Central memory CD8-positive, alpha-beta T cell (primary cell): ENCODE results near the gene HS3ST3A1.

ENCODE experiments used
- ATAC-seq: fragments of 150-1000 bp; cut with Tn5 transposase; replicated peaks from 2 replicates; pipeline ENCODE4 v1.10.0; 2022; ENCODE audit warnings: mild to moderate bottlenecking, moderate FRiP score, moderate number of reproducible peaks; ENCODE audit not compliant: poor library complexity, severe bottlenecking; ENCODE audit errors: extremely low read depth
- DNase-seq, 2 donors: peaks; one replicate each; pipeline ENCODE4 v3.0.0; 2021; ENCODE audit warnings: low spot score in 2 of 2
- H3K27ac Mint-ChIP-seq: one replicate; pipeline ENCODE4 v1.8.0; 2022; ENCODE audit warnings: low read depth, mild to moderate bottlenecking, moderate library complexity, mixed read lengths
- H3K27me3 Mint-ChIP-seq: one replicate; pipeline ENCODE4 v1.8.0; 2022; ENCODE audit warnings: mixed read lengths
- H3K36me3 Mint-ChIP-seq: one replicate; pipeline ENCODE4 v1.8.0; 2022; ENCODE audit warnings: mild to moderate bottlenecking, moderate library complexity, mixed read lengths; ENCODE audit not compliant: insufficient read depth
- H3K4me1 Mint-ChIP-seq: one replicate; pipeline ENCODE4 v1.8.0; 2022; ENCODE audit warnings: mixed read lengths
- H3K4me3 Mint-ChIP-seq: one replicate; pipeline ENCODE4 v1.8.0; 2022; ENCODE audit warnings: mild to moderate bottlenecking, moderate library complexity, mixed read lengths
- H3K9me3 Mint-ChIP-seq: one replicate; pipeline ENCODE4 v1.8.0; 2022; ENCODE audit warnings: mixed read lengths

HS3ST3A1 gene

DNA sequence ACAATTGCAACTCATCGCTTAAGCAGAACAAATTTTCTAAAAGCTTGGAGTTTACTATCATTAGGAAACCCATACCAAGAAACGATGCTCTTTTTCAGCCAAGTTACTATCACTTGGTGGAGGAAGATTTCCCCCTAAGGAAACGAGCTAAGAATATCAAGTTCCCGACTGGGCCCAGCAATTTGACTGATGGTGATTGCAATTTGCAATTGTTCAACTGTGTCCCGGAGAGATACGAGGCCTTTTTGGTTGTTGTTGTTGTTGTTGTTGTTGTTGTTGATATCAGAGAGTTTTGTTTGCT lies 6.2 kb downstream of the HS3ST3A1 start:
- DNase-seq (no peak), ATAC-seq (no peak)
- Mint-ChIP-seq H3K4me3 (no peak overlapping the region), H3K27ac (no peak overlapping the region), H3K36me3 (no peaks in the 10 kb centered on the region), H3K9me3 (no peaks in the 10 kb centered on the region), H3K27me3 (peaks cover 77% of the 10 kb centered on the region), H3K4me1 (peaks cover 5% of the 10 kb centered on the region)

DNA sequence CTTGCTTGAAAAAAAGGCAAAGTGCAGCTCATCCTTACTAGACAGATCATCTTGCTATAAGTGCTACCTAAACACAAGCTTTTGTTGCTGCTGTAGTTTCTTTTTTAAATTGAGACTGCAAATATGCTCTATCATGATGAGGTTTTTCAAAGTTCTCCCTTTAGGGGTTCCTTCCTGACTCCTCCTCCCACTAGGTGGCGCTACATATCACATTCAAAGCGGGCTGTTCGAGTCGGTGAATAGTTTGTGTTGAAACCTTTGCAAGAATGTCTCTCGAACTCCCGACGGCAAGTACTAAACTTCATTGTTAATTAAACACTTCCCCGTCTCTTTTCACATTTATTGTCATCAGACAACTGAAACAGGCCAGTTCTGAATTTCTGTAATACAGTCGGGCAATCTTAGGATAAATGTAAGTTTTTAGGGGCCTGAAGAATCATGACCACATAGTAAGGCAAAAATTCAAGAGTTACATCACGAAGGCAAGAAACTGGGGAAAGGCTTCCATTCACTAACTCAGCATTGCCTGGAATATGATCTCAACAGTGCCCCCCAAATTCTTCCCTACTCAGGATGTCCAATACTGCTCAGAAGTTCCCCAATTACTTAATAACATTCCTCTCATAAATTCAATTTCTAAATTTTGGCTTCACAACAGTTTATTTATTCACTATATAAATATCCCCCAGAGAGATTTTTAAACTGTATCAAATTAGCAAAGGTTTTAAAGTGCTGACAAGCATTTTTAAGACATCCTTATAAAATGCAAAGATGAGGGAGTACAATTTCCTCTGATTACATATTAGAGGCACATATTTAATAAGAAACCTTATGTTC lies 6.7 kb downstream of the HS3ST3A1 start:
- Mint-ChIP-seq H3K4me3 (no peak overlapping the region), H3K4me1 (peaks cover 5% of the 10 kb centered on the region), H3K27me3 (peaks cover 72% of the 10 kb centered on the region), H3K36me3 (no peaks in the 10 kb centered on the region), H3K27ac (no peak overlapping the region), H3K9me3 (no peaks in the 10 kb centered on the region)
- peak; percentile 62 to 75 for DNase-seq
- ATAC-seq, result peak; percentile 67

DNA sequence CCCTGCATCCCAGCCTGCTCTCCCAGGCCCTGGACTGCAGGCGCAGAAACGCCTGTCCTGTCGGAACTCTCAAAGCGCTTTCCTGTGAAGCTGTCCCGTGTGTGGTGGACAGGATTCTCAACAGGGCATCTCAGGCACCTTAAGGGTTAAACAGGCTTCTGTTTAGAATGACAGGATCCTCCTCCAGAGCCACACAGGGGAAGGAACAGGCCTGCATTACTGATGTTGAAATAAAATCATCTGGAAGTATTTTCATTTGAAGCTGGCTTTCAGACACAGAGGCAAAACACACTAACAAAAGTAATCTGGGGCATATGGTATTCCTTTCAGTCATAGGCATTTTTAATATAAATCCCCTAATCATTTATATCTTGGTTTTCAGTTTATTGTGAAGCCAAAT lies 7.4 kb downstream of the HS3ST3A1 start:
- Mint-ChIP-seq H3K4me1 (peaks cover 5% of the 10 kb centered on the region), H3K9me3 (no peaks in the 10 kb centered on the region), H3K27me3 (peaks cover 72% of the 10 kb centered on the region), H3K36me3 (no peaks in the 10 kb centered on the region), H3K4me3 (no peak overlapping the region), H3K27ac (no peak overlapping the region)
- ATAC-seq, result no peak
- DNase-seq, result no peak

GRCh38 chr17:13593757-13594156 lies 8.0 kb downstream of the HS3ST3A1 start:
- Mint-ChIP-seq H3K27me3 (peaks cover 70% of the 10 kb centered on the region), H3K36me3 (no peaks in the 10 kb centered on the region), H3K27ac (no peak overlapping the region), H3K4me3 (no peak overlapping the region), H3K4me1 (peaks cover 5% of the 10 kb centered on the region), H3K9me3 (no peaks in the 10 kb centered on the region)
- no peak for ATAC-seq
- DNase-seq, result no peak

- Mint-ChIP-seq H3K9me3 (no peaks in the 10 kb centered on the region), H3K4me1 (peaks cover 5% of the 10 kb centered on the region), H3K36me3 (no peaks in the 10 kb centered on the region), H3K27me3 (peaks cover 65% of the 10 kb centered on the region), H3K27ac (no peak overlapping the region), H3K4me3 (no peak overlapping the region)
- DNase-seq (no peak), ATAC-seq (no peak)
Observed at GRCh38 chr17:13593021-13593751, 8.5 kb downstream of the HS3ST3A1 start.

DNA sequence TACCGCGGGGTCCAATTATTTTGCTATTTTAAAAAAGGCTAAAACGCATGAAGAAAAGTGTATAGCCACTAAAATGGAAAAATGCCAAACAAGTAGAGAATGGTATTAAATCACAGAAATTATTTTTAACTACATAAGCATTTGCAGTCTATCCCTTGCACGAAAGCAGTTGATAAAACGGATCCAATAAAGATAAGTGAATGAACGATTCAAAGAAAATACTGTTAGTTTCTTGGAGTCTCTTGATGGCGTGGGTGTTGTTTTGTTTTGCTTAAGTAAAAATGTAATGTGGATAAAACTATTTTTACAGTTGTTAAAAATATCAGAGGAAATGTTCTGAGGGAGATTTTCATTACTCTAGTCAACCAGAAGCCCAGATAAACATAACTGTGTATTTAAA lies 9.3 kb downstream of the HS3ST3A1 start:
- Mint-ChIP-seq H3K36me3 (no peaks in the 10 kb centered on the region), H3K27ac (no peak overlapping the region), H3K4me1 (peaks cover 5% of the 10 kb centered on the region), H3K9me3 (no peaks in the 10 kb centered on the region), H3K4me3 (no peak overlapping the region), H3K27me3 (peaks cover 61% of the 10 kb centered on the region)
- ATAC-seq (no peak), DNase-seq (no peak)

DNA sequence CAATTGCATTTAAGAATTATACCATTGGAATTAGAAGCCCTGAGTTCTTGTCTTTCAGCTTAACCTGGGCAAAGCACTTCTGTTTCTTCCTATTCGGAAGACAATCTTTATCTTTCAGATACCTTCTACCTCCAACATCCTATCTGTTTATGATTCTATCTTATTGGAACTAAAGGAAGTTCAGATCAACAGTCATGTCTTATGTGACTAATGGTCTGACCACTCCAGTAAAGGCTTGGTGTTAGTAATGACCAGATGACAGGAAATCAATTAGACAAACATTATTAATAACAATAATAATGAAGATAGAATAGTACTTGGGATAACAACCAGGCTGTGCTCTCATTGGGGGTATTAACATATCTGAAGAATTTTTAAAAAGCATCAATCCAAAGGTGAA lies 11.3 kb downstream of the HS3ST3A1 start:
- H3K9me3 Mint-ChIP-seq, result no peaks in the 10 kb centered on the region
- H3K27ac Mint-ChIP-seq, result no peak overlapping the region
- peaks cover 5% of the 10 kb centered on the region for H3K4me1 Mint-ChIP-seq
- no peak for ATAC-seq
- H3K27me3 Mint-ChIP-seq, result peaks cover 52% of the 10 kb centered on the region
- no peaks in the 10 kb centered on the region for H3K36me3 Mint-ChIP-seq
- no peak overlapping the region for H3K4me3 Mint-ChIP-seq
- DNase-seq, result no peak

DNA sequence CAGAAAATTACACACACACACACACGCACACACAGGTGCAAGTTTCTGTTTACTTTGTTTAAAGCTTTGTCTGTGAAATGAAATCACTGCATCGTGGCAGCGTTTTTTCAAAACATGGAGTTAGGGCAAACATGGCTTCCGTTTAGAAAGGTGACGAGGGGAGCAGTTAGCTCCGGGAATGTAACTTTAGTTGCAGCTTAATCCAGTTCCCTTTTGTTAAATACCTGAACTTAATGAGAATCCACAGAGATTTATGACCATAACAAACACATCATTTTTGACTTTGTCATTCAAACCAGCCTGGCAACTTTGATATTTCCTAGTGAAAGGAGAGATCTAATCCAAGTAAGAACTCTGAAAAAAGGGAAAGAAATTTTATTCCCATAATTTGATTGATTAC lies 12.1 kb downstream of the HS3ST3A1 start:
- Mint-ChIP-seq H3K27ac (no peak overlapping the region), H3K9me3 (no peaks in the 10 kb centered on the region), H3K27me3 (peaks cover 44% of the 10 kb centered on the region), H3K4me1 (peaks cover under 1% of the 10 kb centered on the region), H3K36me3 (no peaks in the 10 kb centered on the region), H3K4me3 (no peak overlapping the region)
- ATAC-seq (no peak), DNase-seq (no peak)

GRCh38 chr17:13587487-13588338 lies 14.0 kb downstream of the HS3ST3A1 start:
- Mint-ChIP-seq H3K4me3 (no peak overlapping the region), H3K4me1 (no peaks in the 10 kb centered on the region), H3K36me3 (no peaks in the 10 kb centered on the region), H3K9me3 (no peaks in the 10 kb centered on the region), H3K27ac (no peak overlapping the region), H3K27me3 (peaks cover 46% of the 10 kb centered on the region)
- no peak for ATAC-seq
- no peak for DNase-seq

GRCh38 chr17:13584701-13585080 lies 17.0 kb downstream of the HS3ST3A1 start:
- Mint-ChIP-seq H3K36me3 (no peaks in the 10 kb centered on the region), H3K4me3 (no peak overlapping the region), H3K27ac (no peak overlapping the region), H3K9me3 (no peaks in the 10 kb centered on the region), H3K27me3 (peaks cover 27% of the 10 kb centered on the region), H3K4me1 (no peaks in the 10 kb centered on the region)
- no peak for ATAC-seq
- no peak for DNase-seq

DNA sequence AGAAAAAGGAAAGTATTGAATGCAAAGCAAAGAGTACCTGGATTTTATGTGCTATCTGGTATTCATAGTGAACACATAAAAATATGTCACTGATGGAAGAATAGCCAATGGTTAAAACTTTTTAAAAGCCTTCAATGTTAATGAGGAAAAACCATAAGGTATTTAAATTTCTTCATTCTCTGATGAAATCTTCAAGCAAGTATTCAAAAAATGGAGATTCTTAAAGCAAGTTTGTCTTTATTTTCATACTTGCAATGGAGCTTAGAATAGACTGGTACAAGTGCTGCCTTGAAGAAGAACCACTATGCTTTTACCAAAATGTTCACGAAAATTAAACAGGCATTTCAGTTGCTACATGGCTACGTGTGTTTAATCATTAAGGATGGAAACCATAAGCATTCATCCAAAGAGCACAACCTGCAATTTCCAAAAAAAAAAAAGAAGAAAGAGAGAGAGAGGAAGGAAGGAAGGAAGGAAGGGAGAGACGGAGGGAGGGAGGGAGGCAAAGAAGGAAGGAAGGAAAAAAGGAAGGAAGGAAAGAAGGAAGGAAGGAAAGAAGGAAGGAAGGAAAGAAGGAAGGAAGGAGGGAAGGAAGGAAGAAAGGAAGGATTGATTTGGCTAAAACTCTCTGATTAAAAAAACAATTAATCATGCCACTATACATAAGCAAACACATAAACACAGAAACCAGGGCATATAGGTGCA lies 17.6 kb downstream of the HS3ST3A1 start:
- Mint-ChIP-seq H3K36me3 (no peaks in the 10 kb centered on the region), H3K9me3 (no peaks in the 10 kb centered on the region), H3K4me1 (no peaks in the 10 kb centered on the region), H3K27ac (no peak overlapping the region), H3K4me3 (no peak overlapping the region), H3K27me3 (peaks cover 22% of the 10 kb centered on the region)
- no peak for DNase-seq
- ATAC-seq, result no peak

- Mint-ChIP-seq H3K4me1 (no peaks in the 10 kb centered on the region), H3K27me3 (peaks cover 19% of the 10 kb centered on the region), H3K4me3 (no peak overlapping the region), H3K27ac (no peak overlapping the region), H3K9me3 (no peaks in the 10 kb centered on the region), H3K36me3 (no peaks in the 10 kb centered on the region)
- no peak for ATAC-seq
- DNase-seq, result no peak
Observed at GRCh38 chr17:13582776-13583547, 18.8 kb downstream of the HS3ST3A1 start.
